ACHN (cell line): Measurements from ENCODE around the gene VPS26B.

Experiments used
- DNase-seq: peaks from one replicate; pipeline ENCODE4 v3.0.0-alpha.2; 2015
- in situ Hi-C: cut with HindIII; loops from 2 replicates; pipeline ENCODE4 v1.10.0; 2017; ENCODE audit warnings: low sequenced_read_pairs, low pct_ligation_motif_present, low pct_unique_long_range_greater_than_20kb

Gene VPS26B

DNA sequence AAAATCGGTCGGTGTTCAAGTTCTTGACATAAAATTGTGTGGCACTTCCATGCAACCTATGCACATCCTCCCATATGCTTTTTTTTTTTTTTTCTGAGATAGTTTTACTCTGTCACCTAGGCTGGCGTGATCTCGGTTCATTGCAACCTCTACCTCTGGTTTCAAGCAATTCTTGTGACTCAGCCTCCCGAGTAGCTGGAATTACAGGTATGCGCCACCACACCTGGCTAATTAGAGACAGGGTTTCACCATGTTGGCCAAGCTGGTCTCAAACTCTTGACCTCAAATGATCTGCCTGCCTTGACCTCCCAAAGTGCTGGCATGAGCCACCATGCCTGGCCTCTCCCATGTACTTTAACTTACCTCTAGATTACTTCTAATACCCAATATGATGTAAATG lies 66.7 kb downstream of the VPS26B start:
- no peak for DNase-seq
- in situ Hi-C loops, result no loop called here

GRCh38 chr11:134292661-134293060 lies 68.2 kb downstream of the VPS26B start:
- no peak for DNase-seq
- in situ Hi-C loops, result no loop called here

- in situ Hi-C loops, result no loop called here
Measured at GRCh38 chr11:134293119-134294113, 68.9 kb downstream of the VPS26B start.

GRCh38 chr11:134294664-134295063 lies 70.2 kb downstream of the VPS26B start:
- in situ Hi-C loops, result no loop called here
- DNase-seq, result no peak

More at GRCh38 chr11:134293119-134294113, 68.9 kb downstream of the VPS26B start:
- no peak for DNase-seq
